Measurements from ENCODE around the gene HDAC4. TPM values are rescaled to one million over a fixed set of nuclear protein-coding genes. Genes with fewer than 3 reads are reported as not detected.

The HDAC4 gene
- total RNA-seq, 2 donors from 2014 or later, result 49.8 to 71.7 TPM

DNA sequence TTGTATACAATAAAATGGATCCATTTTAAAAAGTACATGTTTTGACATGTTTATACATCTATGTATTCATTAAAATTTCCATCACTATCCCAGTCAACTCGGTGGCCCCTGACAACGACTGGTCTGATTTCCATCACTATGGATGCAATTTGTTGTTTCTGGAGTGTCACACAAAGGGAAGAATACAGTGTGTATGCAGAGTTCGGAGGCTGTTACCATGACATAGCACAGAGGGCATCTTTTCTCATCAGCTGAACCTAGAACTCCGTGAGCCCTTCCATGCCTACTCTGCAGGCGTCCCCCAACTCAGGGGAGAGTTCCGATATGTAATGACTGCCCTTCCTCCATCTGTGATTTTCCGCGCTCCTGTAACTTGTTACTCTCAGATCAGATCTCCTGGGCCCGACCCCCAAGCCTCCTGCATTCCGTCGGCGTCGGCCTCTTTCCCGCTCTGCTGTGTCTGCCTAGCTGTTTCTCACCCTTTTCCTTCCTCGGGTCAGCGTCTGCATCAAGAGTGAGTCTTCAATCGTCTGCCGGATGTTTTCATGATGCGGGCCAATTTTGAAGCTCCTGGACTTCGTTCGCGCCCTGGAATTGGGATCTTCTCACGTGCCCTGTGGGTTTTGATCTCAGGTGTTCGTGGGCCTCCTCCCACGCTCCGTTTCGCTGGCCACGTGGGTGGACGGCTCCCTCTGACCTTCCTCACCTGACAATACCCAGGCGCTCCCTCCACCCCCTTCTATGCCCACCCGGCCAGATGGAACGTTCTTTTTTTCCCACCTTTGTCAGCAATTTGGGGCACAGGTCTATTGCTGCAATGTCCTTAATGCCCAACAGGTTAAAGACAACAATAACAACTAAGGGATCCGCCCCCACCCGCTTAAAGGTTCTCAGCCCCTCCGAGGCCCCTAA, 391.9 kb downstream of the HDAC4 start:
- H3K36me3 Mint-ChIP-seq (ENCODE audit: insufficient read depth in 2 of 2), result no peaks in the 10 kb centered on the region
- no peak overlapping the region for H3K27ac Mint-ChIP-seq
- no peaks in the 10 kb centered on the region for H3K9me3 Mint-ChIP-seq
- no peak overlapping the region for H3K4me3 Mint-ChIP-seq
- H3K4me1 Mint-ChIP-seq (ENCODE audit: low read depth), result no peaks in the 10 kb centered on the region
- DNase-seq (no peak), ATAC-seq (replicated peaks in 1 of 2) (no peak)
- H3K27me3 Mint-ChIP-seq (ENCODE audit: low read depth), result peaks cover 36% of the 10 kb centered on the region

DNA sequence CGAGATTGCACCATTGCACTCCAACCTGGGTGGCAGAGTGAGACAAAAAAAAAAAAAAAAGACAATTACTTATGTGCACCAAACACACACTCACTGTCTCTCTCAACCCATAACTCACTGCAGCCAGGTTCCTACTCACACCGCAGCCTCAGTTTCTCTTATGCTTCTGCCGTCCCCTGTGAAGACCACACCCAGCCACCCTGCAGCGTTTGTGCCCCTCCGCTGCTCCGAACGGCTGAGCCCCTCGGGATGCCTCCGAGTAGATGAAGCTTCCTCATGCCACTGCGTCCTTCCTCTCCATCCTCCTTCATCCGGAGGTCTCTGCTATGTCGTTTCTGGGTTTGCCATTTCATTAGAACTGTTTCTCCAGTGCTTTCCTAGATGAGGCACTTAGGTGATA, 392.8 kb downstream of the HDAC4 start:
- no peak overlapping the region for H3K27ac Mint-ChIP-seq
- no peak overlapping the region for H3K4me3 Mint-ChIP-seq
- H3K36me3 Mint-ChIP-seq (ENCODE audit: insufficient read depth in 2 of 2), result no peaks in the 10 kb centered on the region
- ATAC-seq (replicated peaks in 1 of 2), result no peak
- H3K4me1 Mint-ChIP-seq (ENCODE audit: low read depth), result no peaks in the 10 kb centered on the region
- DNase-seq, result no peak
- H3K27me3 Mint-ChIP-seq (ENCODE audit: low read depth), result peaks cover 36% of the 10 kb centered on the region
- no peaks in the 10 kb centered on the region for H3K9me3 Mint-ChIP-seq

DNA sequence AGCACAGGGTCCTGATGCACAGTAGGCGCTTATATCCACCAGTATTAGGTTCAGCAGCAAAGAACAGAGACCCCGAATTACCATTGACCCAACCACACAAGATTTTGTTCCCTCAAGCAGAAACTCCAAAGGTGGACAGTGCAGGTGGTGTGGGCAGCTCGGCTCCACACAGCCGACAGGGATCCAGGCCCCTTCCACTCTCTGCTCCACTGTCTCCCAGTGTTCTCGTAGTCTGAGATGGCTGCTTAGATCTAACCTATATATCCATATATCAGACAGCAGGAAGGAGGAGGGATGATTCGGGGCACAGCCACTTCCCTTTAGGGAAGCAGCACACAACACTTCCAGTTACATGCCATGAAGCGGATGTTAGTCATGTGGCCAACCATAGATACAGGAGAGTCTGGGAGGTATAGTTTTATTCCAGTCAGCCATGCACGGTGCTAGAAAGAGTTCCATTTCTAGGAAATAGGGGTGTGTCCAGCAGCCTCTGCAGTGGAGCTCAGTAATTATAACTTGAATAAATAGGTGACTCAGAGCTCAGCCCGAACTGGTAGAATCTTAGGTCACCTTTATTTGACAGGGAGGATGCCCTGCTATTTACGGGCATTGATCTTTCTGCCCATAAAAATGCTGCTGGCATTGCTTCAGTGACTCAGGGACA, 394.1 kb downstream of the HDAC4 start:
- peaks cover 39% of the 10 kb centered on the region for H3K27me3 Mint-ChIP-seq (ENCODE audit: low read depth)
- H3K4me1 Mint-ChIP-seq (ENCODE audit: low read depth), result no peaks in the 10 kb centered on the region
- ATAC-seq (replicated peaks in 1 of 2) (no peak), DNase-seq (no peak)
- H3K27ac Mint-ChIP-seq, result no peak overlapping the region
- H3K9me3 Mint-ChIP-seq, result peaks cover 0 to 6% of the 10 kb centered on the region in 2 donors
- no peak overlapping the region for H3K4me3 Mint-ChIP-seq
- H3K36me3 Mint-ChIP-seq (ENCODE audit: insufficient read depth in 2 of 2), result peaks cover 2% of the 10 kb centered on the region in 2 donors

DNA sequence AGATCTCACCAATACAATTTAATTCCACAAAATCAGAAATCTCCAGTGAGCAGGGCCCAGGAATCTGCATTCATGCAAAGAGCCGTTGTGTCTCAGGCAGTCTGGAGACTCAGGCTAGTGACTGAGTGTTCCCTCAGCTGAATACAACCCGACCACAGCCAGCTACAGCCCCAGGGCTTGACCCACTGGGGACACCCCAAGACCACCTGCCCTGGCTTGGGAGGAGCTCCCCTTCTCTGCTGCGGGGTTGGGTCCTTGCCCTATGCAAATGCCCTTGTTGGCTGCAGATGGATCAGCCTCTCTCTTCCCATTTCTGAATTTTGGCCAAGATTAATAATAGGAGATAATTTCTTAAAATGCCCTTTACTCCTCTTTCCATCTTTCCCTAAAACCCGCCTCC, 395.2 kb downstream of the HDAC4 start:
- Mint-ChIP-seq H3K36me3 (ENCODE audit: insufficient read depth in 2 of 2) (peaks cover 2% of the 10 kb centered on the region in 2 donors), H3K27ac (no peak overlapping the region), H3K27me3 (ENCODE audit: low read depth) (peaks cover 40% of the 10 kb centered on the region), H3K4me1 (ENCODE audit: low read depth) (no peaks in the 10 kb centered on the region), H3K4me3 (no peak overlapping the region), H3K9me3 (peaks cover 0 to 6% of the 10 kb centered on the region in 2 donors)
- ATAC-seq (replicated peaks in 1 of 2), result no peak
- DNase-seq, result no peak

- peaks cover 36% of the 10 kb centered on the region for H3K27me3 Mint-ChIP-seq (ENCODE audit: low read depth)
- ATAC-seq (replicated peaks in 1 of 2), result no peak
- no peaks in the 10 kb centered on the region for H3K4me1 Mint-ChIP-seq (ENCODE audit: low read depth)
- H3K36me3 Mint-ChIP-seq (ENCODE audit: insufficient read depth in 2 of 2), result peaks cover 2% of the 10 kb centered on the region in 2 donors
- no peak overlapping the region for H3K4me3 Mint-ChIP-seq
- H3K27ac Mint-ChIP-seq, result no peak overlapping the region
- no peak for DNase-seq
- H3K9me3 Mint-ChIP-seq, result peaks cover 0 to 6% of the 10 kb centered on the region in 2 donors
These were observed 396.4 kb downstream of the HDAC4 start for GRCh38 chr2:239004274-239005015.

DNA sequence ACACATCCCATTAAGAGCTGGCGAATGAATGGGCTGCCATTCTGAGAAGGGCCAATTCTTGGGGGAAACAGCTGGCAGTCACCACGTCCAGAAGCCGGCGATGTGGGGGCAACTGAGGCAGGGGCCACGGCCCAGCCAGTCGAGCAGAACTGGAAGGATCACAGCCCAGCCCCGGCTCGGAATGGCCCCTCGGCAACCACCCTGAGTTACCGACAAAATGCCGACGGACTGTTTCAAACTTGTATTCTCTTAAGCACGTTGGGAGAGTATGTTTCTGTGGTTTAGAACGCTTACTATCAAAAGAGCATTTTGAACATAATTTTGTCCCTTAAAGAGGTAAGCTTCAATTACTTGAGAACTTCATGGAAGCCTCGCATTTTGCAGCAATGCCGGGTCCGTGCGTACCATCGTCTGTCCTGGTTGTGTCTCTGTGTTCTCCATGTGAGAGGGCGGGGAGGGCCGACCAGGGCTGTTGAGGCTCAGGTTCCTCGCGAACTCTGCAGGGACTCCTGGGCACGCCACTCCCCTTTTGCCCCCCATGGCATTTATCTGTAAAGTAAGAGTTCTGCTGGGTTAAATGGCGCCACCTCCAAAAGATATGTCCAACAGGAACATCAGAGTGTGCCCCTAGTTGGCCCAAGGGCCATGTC, 397.1 kb downstream of the HDAC4 start:
- Mint-ChIP-seq H3K9me3 (peaks cover 0 to 6% of the 10 kb centered on the region in 2 donors), H3K4me1 (ENCODE audit: low read depth) (no peaks in the 10 kb centered on the region), H3K27me3 (ENCODE audit: low read depth) (peaks cover 29% of the 10 kb centered on the region), H3K4me3 (no peak overlapping the region), H3K27ac (no peak overlapping the region), H3K36me3 (ENCODE audit: insufficient read depth in 2 of 2) (peaks cover 2% of the 10 kb centered on the region in 2 donors)
- DNase-seq (no peak), ATAC-seq (replicated peaks in 1 of 2) (no peak)

DNA sequence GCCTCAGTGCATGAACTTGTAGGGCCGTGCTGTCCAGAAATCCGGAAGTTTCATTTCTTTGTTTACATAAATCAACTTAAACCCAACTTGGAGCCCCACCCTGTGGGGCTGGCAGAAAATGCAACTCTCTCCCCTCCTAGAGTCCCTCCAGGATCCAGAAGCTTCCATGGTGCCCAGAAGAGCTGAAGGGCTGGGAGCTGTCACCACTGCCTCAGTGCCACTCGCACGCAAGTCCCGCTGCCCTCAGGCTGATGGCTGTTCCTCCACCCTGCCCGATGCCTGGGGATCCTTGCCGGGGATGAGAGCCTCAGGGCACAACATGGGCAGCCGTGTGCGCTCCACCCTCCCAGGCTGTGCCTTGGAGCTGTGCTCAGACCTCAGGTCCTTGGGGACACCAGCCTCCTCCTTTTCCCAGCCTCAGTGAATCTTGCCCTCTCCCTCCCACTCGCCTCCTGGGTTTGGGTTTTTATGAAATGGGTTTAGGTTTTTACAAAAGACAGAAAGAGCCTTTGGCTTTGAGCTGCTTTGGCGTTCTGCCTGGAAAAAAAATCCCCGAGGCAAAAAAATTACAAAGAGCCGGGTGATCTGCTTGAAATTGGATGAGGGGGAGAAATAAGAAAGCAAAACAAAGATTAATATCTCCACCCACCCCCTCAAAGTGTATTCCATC, 397.7 kb downstream of the HDAC4 start:
- peaks cover 0 to 6% of the 10 kb centered on the region in 2 donors for H3K9me3 Mint-ChIP-seq
- peaks cover 2% of the 10 kb centered on the region in 2 donors for H3K36me3 Mint-ChIP-seq (ENCODE audit: insufficient read depth in 2 of 2)
- ATAC-seq (replicated peaks in 1 of 2), result no peak
- no peak overlapping the region for H3K4me3 Mint-ChIP-seq
- H3K27ac Mint-ChIP-seq, result no peak overlapping the region
- H3K27me3 Mint-ChIP-seq (ENCODE audit: low read depth), result peaks cover 28% of the 10 kb centered on the region
- no peaks in the 10 kb centered on the region for H3K4me1 Mint-ChIP-seq (ENCODE audit: low read depth)
- DNase-seq, result no peak

DNA sequence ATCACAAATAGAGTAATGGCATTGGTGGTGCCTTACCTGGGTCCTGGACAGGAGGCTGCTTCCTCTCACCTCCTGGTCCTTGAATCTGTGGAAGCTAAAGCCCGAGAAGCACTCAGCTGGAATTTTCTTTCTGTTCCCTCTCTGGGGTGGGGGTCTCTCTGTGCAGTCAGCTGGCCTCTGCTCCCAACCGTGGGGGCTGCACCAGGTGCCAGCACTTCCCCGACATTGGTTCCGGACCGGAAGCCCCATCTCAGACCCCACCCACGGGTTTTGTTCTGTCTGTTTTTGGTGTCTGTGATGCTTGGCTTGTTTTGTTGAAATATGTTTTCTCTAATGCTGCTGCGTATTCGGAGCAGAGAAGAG, 398.2 kb downstream of the HDAC4 start:
- Mint-ChIP-seq H3K27me3 (ENCODE audit: low read depth) (peaks cover 28% of the 10 kb centered on the region), H3K36me3 (ENCODE audit: insufficient read depth in 2 of 2) (peaks cover 2% of the 10 kb centered on the region in 2 donors), H3K9me3 (peaks cover 0 to 6% of the 10 kb centered on the region in 2 donors), H3K4me3 (no peak overlapping the region), H3K4me1 (ENCODE audit: low read depth) (no peaks in the 10 kb centered on the region), H3K27ac (no peak overlapping the region)
- ATAC-seq (replicated peaks in 1 of 2), result no peak
- no peak for DNase-seq

DNA sequence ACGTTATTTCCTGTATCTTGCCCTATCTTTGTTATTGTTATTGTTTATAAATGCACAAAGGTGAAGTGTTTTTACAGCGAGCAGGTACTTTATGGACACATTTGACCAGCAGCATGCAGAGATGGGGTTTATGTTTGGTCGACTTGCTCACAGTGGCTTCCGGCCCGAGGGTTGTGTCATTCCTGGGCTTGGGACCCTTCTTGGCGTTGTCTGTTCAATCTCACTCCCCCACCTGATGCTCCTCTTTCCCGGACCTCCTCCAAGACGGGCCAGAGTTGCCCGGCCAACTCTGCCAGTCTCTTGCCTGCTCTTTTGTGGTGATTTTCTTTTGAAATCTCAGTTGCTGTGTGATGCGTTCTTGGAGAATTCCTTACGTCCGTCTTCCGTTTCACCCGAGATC, 399.0 kb downstream of the HDAC4 start:
- Mint-ChIP-seq H3K36me3 (ENCODE audit: insufficient read depth in 2 of 2) (peaks cover 2% of the 10 kb centered on the region in 2 donors), H3K4me3 (no peak overlapping the region), H3K27me3 (ENCODE audit: low read depth) (peaks cover 21% of the 10 kb centered on the region), H3K9me3 (peaks cover 0 to 6% of the 10 kb centered on the region in 2 donors), H3K27ac (no peak overlapping the region), H3K4me1 (ENCODE audit: low read depth) (no peaks in the 10 kb centered on the region)
- DNase-seq (no peak), ATAC-seq (replicated peaks in 1 of 2) (no peak)

DNA sequence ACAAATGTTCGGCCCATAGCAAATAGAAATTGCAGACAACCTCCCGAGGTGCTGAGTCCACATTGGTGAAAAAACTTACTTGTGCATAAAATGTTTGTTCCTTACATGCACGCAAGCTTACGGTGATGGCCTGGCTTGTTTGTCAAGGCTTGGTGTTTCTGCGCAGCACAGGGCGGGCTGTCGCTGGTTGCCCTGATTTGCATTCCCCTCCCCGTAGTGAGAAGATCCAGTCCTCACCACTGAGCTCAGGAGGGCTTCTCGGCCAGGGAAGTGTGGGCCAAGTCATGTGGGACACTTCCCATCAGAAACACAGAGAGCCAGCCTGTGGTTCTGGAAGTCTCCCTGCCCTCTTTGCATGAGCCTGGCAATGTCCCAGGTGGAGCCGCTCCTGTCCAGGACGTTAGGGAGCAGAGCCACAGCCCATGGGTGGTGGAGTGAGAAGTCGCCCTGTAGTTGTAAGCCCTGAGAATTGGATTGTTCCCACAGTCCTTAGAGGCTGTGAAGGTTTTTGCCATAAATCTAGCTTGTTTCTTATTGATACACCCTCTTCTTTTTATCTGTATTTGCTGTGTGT, 400.2 kb downstream of the HDAC4 start:
- Mint-ChIP-seq H3K27me3 (ENCODE audit: low read depth) (peaks cover 13% of the 10 kb centered on the region), H3K9me3 (peaks cover 0 to 6% of the 10 kb centered on the region in 2 donors), H3K4me1 (ENCODE audit: low read depth) (no peaks in the 10 kb centered on the region), H3K27ac (no peak overlapping the region), H3K4me3 (no peak overlapping the region), H3K36me3 (ENCODE audit: insufficient read depth in 2 of 2) (peaks cover 2% of the 10 kb centered on the region in 2 donors)
- no peak for DNase-seq
- ATAC-seq (replicated peaks in 1 of 2), result no peak

DNA sequence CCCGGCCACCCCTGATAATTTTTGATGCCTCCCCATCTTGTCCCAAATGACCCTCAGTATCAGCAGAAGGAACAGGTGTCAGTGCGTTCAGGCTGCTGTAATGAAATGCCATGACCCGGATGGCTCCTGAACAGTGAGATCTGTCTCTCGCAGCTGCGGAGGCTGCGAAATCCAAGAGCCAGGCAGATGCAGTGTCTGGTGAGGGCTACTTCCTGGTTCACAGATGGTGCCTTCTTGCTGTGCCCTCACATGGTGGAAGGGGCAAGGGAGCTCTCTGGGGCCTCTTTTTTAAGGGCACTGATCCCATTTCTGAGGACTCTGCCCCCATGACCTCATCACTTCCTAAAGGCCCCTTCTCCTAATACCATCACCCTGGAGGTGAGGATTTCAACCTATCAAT, 400.7 kb downstream of the HDAC4 start:
- ATAC-seq (replicated peaks in 1 of 2) (no peak), DNase-seq (no peak)
- no peak overlapping the region for H3K4me3 Mint-ChIP-seq
- no peak overlapping the region for H3K27ac Mint-ChIP-seq
- peaks cover 17% of the 10 kb centered on the region for H3K27me3 Mint-ChIP-seq (ENCODE audit: low read depth)
- no peaks in the 10 kb centered on the region for H3K4me1 Mint-ChIP-seq (ENCODE audit: low read depth)
- H3K9me3 Mint-ChIP-seq, result peaks cover 0 to 6% of the 10 kb centered on the region in 2 donors
- peaks cover 2% of the 10 kb centered on the region in 2 donors for H3K36me3 Mint-ChIP-seq (ENCODE audit: insufficient read depth in 2 of 2)

DNA sequence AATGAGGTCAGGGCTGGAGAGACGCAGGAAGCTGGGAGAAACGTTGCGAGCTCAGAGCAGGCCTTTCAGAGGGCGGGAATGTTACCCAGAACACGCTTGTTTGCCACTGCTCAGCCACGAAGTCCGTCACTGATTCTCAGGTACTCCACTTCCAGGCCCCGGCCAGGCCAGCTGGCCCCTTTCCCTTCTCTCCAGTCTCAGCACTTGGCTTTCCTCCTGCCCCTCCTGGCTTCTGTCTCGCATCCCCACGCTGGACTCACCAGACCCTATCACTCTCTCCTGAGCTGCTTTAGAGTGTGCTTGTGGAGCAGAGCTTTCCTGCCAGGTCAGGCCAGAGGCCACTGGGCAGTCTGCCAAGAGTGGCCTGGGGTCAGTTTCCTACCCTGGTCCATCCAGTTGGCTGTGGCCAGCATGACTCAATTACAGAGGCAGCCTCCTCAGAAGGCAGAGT, 401.5 kb downstream of the HDAC4 start:
- no peak for DNase-seq
- H3K9me3 Mint-ChIP-seq, result peaks cover 0 to 6% of the 10 kb centered on the region in 2 donors
- peaks cover 2% of the 10 kb centered on the region in 2 donors for H3K36me3 Mint-ChIP-seq (ENCODE audit: insufficient read depth in 2 of 2)
- H3K4me3 Mint-ChIP-seq, result no peak overlapping the region
- ATAC-seq (replicated peaks in 1 of 2), result no peak
- H3K27ac Mint-ChIP-seq, result no peak overlapping the region
- peaks cover 19% of the 10 kb centered on the region for H3K27me3 Mint-ChIP-seq (ENCODE audit: low read depth)
- H3K4me1 Mint-ChIP-seq (ENCODE audit: low read depth), result no peaks in the 10 kb centered on the region

Data from activated T-cell treated with anti-CD3 and anti-CD28 coated beads, Interleukin-2, amount 50 U/mL, for 72 hours (primary cell).